GM12801 (cell line): ENCODE data around the gene FAM117B.

Experiments used
- TF ChIP-seq, protein P1 (sequence below): IDR thresholded peaks from one replicate; pipeline ENCODE4 v1.5.1; 2011; ENCODE audit warnings: control low read depth; ENCODE audit not compliant: insufficient read length; ENCODE audit errors: extremely low read depth

FAM117B gene

DNA sequence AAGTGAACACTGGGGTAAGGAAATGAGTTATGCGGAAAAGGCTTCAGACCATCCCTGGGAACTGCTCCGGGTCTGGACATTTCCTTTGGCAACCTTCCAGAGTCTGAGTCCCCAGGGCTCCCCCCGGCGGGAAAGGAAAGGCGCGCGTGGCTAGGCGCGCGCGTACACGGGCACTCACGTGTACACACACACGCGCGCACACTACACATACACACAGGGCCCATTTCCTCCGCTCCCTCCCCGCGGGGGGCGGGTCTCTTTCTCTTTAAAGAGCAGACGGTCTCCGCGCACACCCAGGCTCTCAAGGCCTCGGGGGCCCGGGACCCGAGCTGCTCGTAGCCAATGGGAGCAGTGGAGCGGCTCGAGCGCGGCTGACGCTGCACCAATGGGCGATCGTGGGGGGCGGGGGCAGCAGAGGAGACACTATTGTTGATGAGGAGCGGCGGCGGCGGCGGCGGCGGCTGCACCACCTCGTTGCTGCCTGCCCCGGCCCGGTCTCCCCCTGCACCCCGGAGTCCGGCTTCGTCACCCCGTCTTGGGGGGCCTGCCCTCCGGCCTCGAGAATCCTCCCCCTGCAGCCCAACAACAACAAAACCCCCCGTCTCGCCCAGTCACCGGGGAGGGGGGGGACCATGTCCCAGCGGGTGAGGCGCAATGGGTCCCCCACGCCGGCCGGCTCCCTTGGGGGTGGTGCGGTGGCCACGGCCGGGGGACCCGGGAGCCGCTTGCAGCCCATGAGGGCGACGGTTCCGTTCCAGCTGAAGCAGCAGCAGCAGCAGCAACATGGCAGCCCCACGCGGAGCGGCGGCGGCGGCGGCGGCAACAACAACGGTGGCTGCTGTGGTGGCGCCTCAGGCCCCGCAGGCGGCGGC lies at the start of gene FAM117B:
FAM117B (plus strand) TSS at position 414 of the 872 bp plus-strand sequence; CDS start at position 633, 219 bp downstream.
- TF ChIP-seq, protein P1, sequence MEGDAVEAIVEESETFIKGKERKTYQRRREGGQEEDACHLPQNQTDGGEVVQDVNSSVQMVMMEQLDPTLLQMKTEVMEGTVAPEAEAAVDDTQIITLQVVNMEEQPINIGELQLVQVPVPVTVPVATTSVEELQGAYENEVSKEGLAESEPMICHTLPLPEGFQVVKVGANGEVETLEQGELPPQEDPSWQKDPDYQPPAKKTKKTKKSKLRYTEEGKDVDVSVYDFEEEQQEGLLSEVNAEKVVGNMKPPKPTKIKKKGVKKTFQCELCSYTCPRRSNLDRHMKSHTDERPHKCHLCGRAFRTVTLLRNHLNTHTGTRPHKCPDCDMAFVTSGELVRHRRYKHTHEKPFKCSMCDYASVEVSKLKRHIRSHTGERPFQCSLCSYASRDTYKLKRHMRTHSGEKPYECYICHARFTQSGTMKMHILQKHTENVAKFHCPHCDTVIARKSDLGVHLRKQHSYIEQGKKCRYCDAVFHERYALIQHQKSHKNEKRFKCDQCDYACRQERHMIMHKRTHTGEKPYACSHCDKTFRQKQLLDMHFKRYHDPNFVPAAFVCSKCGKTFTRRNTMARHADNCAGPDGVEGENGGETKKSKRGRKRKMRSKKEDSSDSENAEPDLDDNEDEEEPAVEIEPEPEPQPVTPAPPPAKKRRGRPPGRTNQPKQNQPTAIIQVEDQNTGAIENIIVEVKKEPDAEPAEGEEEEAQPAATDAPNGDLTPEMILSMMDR, result no peak

DNA sequence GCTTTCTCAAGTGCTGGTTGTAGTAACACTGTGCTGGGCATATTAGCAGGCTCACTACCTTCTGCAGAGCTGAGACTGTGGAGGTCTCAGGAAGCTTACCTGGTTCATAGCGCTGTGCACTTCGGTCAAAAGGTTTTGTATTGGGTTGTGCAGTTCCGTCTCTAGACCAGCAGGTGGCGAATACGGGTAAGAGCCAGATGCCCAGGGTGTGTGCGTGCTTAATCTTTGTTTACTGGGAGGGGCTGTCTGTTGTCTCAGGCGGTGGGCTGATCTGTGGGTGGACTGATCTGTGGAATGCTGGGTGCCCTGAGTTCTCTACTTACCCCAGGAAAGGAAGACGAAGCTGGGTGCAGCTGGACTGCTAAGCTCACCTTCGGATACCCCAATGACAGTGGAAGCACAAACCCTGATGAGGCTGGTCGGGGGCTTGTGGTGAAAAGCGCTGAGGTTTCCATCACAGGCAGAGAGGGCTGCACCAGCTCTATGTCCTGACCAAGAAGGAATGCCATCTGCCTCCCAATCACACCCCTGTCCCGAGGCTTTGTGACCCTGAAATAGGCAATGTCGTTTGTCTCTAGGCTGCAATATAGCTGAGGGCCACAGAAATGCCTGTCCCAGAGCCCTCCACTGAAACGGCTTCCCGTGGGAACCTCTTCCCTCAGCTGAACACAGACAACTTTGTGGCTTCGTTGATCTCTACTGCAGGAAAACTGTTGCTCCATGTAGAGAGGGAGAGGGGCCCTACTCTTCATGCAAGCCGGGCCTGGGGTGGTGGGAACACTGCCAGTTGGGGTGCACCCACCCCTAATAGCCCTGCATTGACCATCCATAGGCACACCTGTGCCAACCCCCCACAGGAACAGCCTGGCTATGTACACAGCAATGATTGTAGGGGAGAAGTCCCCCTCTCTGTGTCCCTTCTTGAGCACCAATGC lies 45.9 kb upstream of the FAM117B start:
- TF ChIP-seq, protein P1, result peak; percentile 79

DNA sequence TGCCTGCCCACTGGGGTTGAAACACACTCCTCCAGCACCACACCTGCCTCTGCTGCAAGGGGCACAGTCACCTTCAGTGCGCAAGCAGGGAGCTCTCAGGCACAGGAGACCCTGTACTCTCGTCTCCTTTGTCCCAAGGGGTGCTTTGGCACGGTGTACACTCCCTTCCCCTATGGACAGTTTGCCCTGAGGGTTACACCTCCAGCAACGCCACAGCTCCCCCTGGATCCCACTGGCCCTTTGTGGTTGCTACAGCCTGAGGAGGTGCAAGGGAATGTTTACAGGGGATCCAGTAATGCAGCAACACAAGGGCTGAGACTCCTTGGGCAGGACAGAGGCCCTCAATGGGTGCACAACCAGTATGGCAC lies 45.2 kb upstream of the FAM117B start:
- TF ChIP-seq, protein P1, result no peak

DNA sequence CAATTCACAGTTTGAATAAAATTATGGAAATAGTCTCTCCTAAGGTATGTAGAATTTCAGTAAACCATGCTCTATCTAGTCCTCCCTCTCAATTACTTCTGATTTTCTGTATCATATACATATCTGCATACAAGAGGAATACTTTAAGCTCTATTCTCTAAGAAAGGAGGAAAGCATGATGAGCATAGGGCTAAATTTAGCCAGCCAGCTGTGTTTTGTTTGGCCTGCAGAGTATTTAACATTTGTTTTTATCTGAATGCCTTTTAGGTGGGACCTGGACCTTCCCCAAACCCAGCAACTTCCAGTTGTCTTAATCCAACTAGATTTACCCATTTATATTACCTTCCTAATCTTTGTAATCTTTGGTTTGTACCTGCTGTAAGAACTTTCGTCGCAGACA lies 42.2 kb upstream of the FAM117B start:
- TF ChIP-seq, protein P1, result no peak

DNA sequence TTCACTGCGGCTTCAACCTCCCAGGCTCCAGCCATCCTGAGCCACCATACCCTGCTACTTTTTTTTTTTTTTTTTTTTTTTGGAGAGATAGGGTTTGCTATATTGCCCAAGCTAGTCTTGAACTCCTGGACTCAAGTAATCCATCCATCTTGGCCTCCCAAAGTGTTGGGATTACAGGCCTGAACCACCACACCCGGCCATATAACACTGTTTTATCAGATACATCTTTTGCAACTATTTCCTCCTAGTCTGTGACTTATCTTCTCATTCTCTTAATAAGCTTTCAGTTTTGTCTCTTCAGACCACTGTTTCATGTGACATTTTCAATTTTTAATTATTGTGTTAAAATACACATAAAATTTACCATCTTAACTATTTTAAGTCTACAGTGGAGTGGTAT lies 35.7 kb upstream of the FAM117B start:
- TF ChIP-seq, protein P1, result no peak

DNA sequence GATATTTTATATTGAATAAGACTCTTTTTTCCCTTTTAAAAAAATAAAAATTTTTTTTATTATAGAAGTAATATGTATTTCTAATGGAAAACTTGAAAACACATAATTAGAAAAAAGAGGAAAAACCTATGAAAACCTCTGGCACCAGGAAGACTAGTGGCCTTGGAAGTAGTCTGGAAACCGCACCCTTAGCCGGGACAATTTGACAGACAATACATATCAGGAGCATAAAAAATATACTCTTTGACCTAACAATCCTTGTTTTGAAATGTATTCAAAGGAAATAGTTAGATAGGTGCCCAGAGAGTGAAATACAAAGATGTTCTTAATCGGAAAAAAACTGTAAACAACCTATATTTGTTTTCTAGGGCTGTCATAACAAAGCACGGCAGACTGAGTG lies 34.9 kb upstream of the FAM117B start:
- TF ChIP-seq, protein P1, result no peak

DNA sequence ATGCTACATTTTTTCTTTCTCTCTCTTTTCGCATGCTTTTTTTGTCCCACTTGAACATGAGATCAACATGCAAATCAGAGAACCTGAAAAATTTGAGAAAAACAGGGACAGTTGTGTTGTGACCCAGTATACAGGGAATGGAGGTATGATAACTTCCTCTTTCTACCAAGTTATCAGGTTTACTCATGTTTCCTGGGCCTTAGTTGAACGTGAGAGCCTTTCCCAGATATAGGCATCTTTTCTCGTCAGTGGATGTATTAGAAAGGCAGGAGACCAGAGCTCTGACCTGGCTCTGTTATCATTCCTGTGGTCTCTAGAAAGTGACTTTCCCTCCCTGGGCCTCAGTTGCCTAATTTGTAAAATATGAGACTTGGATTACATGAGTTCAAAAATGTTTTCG lies 30.1 kb upstream of the FAM117B start:
- TF ChIP-seq, protein P1, result no peak
